ENCODE data around the gene PLA2G15. TPM values are rescaled to one million over a fixed set of nuclear protein-coding genes. Genes with fewer than 3 reads are reported as not detected.
A peak's percentile ranks its signal among the peaks of the same experiment; 100 is the strongest.

PLA2G15 gene
- total RNA-seq, 1 donor from 2014 or later: 18.2 TPM

DNA sequence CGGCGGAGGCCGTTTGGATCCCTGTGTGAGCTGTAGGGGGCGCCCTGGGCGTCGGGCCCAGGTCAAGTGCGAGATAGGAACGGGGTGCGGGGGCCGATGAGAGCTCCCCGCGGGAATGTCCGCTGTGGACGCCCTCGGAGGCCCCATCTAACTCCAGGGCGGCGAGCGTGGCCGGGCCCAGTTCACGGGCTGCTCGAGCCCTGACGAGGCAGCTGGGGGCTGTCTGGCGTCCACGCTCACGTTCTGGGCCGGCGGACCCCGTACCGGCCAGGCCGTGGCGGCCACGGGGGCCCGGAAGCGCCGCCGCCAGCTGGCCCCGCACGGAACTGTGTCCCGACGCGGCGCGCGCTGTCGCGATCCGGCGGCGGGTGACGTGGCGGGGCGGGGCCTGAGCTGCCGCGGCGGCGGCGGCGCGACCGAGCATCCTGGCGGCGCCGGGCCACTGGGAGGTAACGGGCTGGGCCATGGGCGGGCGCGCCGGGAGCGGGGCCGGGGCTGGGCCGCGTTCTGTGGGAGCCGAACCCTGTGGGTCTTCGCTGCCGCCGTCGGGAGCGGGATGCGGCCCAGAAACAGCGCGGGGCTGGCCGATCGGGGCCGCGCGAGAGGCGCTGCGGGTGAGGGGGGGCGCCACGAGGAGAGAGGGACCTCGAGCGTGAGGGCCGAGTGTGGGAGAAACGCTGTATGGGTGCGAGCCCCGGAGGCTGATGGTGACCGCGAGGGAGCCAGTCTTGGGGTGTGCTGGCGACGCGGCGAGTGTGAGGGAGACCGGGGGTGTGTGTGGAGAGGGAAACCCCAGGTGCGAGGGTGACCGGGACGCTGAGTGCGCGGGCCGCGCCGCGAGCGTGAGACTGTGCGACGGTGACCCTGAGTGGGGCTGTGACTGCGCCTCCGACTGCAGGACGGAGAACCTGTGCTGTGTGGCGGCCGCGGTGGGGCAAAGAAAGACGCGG, 19.2 kb downstream of the PLA2G15 start, which contains the start of gene SLC7A6:
Gene SLC7A6, plus strand, starts transcription at position 399 of the 950 bp plus-strand sequence. CDS start 10,201 bp downstream, outside the sequence.
- TF ChIP-seq POLR2A (IDR thresholded peaks at IDR 0.05): peak in 1 of 2 donors; percentile 73
- TF ChIP-seq, protein P1, sequence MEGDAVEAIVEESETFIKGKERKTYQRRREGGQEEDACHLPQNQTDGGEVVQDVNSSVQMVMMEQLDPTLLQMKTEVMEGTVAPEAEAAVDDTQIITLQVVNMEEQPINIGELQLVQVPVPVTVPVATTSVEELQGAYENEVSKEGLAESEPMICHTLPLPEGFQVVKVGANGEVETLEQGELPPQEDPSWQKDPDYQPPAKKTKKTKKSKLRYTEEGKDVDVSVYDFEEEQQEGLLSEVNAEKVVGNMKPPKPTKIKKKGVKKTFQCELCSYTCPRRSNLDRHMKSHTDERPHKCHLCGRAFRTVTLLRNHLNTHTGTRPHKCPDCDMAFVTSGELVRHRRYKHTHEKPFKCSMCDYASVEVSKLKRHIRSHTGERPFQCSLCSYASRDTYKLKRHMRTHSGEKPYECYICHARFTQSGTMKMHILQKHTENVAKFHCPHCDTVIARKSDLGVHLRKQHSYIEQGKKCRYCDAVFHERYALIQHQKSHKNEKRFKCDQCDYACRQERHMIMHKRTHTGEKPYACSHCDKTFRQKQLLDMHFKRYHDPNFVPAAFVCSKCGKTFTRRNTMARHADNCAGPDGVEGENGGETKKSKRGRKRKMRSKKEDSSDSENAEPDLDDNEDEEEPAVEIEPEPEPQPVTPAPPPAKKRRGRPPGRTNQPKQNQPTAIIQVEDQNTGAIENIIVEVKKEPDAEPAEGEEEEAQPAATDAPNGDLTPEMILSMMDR (IDR thresholded peaks at IDR 0.05): peak; percentile 29 to 52 (median 48)
- TF ChIP-seq POLR2AphosphoS5 (IDR thresholded peaks at IDR 0.05; ENCODE audit: insufficient read depth in 1 of 2, low read depth in 1 of 2): peak in 1 of 2 donors; percentile 45
- Histone ChIP-seq H3K27me3 (no peaks in the 10 kb centered on the region), H3K27ac (peak within 1 kb of the TSS; percentile 99), H3K4me3 (peak within 1 kb of the TSS; percentile 71 to 93), H3K36me3 (peaks cover 0 to 8% of the 10 kb centered on the region in 2 donors), H3K4me1 (peaks cover 50% of the 10 kb centered on the region), H3K9me3 (no peaks in the 10 kb centered on the region)
- no peak for DNase-seq (ENCODE audit: extremely low spot score in 2 of 2)
- intact Hi-C loops (cut with DNase I): loop anchor here (5.0 kb wide), 2 partner anchors 48 to 63 kb away; partner anchors contain the start of genes PRMT7 and SLC7A6OS

DNA sequence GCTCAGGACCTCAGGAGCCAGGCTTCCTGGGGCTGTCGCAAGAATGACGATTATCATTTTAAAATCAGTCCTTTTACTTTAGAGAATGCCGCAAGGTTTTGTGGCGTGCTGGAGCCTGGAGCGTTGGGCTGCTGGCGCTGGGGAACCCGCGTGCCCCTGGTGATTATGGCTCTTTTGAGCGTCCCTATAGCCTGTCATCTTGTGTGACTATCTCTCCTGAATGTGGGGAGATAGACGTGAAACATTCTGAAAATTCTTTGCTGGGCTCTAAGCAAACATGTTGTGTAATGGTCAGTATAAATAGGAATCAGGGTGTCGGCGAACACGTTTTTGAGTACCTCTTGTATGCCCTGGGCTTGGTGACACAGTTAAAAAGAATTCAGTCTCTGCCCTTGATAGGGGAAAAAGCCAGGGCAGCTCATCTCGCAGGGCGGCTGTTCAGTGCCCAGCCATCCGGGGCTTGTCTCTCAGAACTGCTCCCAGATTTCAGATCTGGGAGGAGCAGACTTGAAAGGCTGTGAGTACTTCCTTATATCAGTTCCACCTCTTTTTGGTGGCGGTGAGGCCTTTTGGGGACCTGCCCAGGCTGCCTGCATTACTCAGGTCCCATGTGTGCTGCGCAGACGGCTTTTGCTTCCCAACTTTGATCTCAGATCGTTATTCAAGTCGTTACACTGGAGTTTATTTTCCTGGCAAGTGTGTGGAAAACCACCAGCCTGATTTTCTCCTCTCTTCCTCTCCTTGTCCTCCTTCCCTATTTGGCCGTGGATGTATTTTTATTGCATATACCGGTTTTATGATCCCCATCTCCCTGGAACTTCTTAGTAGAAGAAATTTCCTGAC, 20.1 kb downstream of the PLA2G15 start:
- Histone ChIP-seq H3K4me3 (peak overlapping the region; percentile 71 to 93), H3K36me3 (no peaks in the 10 kb centered on the region), H3K9me3 (no peaks in the 10 kb centered on the region), H3K4me1 (peaks cover 50% of the 10 kb centered on the region), H3K27ac (peak overlapping the region; percentile 99), H3K27me3 (no peaks in the 10 kb centered on the region)
- TF ChIP-seq, protein P1 (IDR thresholded peaks at IDR 0.05): no peak
- peak in 1 of 2 donors; percentile 34 for TF ChIP-seq POLR2A (IDR thresholded peaks at IDR 0.05)
- TF ChIP-seq POLR2AphosphoS5 (IDR thresholded peaks at IDR 0.05; ENCODE audit: insufficient read depth in 1 of 2, low read depth in 1 of 2): peak in 1 of 2 donors; percentile 65
- peak in 1 of 2 donors; percentile 94 for DNase-seq (ENCODE audit: extremely low spot score in 2 of 2)
- intact Hi-C loops (cut with DNase I): no loop called here

DNA sequence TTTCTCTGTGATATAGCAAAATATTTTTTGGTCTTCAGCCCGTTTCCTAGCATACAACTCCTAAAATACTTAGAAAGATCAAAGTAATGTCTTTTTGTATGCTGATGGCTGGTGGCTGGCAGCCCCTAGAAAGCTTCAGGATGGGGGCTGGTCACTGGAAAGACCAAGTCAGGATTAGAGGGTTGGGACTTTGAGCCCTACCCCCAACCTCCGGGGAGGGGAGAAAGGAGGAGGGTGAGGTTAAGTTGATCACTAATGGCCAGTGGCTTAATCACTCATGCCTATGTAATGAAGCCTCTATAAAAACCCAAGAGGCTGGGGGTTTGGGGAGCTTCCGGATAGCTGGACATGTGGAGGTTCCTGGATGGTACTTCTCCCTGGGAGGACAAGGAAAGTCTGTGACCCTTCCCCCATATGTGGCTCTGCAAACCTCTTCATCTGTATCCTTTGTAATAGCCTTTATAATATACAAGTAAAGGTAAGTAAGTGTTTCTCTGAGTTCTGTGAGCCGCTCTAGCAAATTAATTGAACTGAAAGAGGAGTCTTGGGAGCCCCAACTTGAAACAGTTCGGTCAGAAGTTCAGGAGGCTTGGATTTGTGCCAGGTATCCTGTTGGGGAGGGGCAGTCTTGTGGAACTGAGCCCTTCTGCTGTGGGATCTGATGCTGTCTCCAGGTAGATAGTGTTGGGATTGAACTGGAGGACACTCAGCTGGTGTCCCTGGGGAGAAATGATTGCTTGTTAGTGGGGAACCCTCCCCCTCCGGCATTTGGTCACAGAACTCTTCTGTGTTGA, 22.6 kb downstream of the PLA2G15 start:
- Histone ChIP-seq H3K27me3 (no peaks in the 10 kb centered on the region), H3K9me3 (no peaks in the 10 kb centered on the region), H3K4me1 (peaks cover 57% of the 10 kb centered on the region), H3K27ac (no peak overlapping the region), H3K4me3 (no peak overlapping the region), H3K36me3 (no peaks in the 10 kb centered on the region)
- TF ChIP-seq POLR2AphosphoS5 (IDR thresholded peaks at IDR 0.05; ENCODE audit: insufficient read depth in 1 of 2, low read depth in 1 of 2): no peak
- TF ChIP-seq POLR2A (IDR thresholded peaks at IDR 0.05): no peak
- intact Hi-C loops (cut with DNase I): no loop called here
- DNase-seq (ENCODE audit: extremely low spot score in 2 of 2): no peak

DNA sequence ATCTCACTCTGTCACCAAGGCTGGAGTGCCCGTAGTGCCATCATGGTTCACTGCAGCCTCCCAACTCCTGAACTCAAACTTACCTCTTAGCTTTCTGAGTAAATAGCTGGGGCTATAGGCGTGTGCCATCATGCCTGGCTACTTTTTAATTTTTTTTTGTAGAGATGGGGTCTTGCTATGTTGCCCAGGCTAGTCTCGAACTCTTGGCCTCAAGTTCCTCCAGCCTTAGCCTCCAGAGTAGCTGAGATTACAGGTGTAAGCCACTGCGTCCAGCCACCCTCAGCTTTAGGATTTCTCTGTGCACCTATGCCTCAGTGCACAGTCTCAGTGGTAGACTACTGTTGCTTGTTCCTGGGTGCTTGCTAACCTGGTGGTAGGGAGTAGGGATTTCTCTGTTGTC, 24.6 kb downstream of the PLA2G15 start:
- H3K27ac ChIP-seq: no peak overlapping the region
- no peak for DNase-seq (ENCODE audit: extremely low spot score in 2 of 2)
- TF ChIP-seq POLR2A (IDR thresholded peaks at IDR 0.05) (no peak), POLR2AphosphoS5 (IDR thresholded peaks at IDR 0.05; ENCODE audit: insufficient read depth in 1 of 2, low read depth in 1 of 2) (no peak)
- TF ChIP-seq, protein P1 (IDR thresholded peaks at IDR 0.05): no peak
- H3K4me3 ChIP-seq: no peak overlapping the region
- no peaks in the 10 kb centered on the region for H3K9me3 ChIP-seq
- H3K36me3 ChIP-seq: peaks cover 0 to 5% of the 10 kb centered on the region in 2 donors
- intact Hi-C loops (cut with DNase I): no loop called here
- H3K4me1 ChIP-seq: peaks cover 53% of the 10 kb centered on the region
- H3K27me3 ChIP-seq: no peaks in the 10 kb centered on the region

All from vagina (tissue), 2 donors.